GM23338 (cell line): ENCODE data around the gene CCDC187. TPM values are rescaled to one million over a fixed set of nuclear protein-coding genes. Genes with fewer than 3 reads are reported as not detected.

ENCODE experiments used
- ATAC-seq: fragments of 200-7000 bp; cut with Tn5 transposase; 3 replicates; pipeline ENCODE4 v1.9.1; 2020
- DNase-seq: peaks from one replicate; pipeline ENCODE4 v3.0.0-alpha.2; 2015; ENCODE audit warnings: low spot score
- H2AFZ ChIP-seq: fragments of 200-600 bp; sonication (generic); 2 replicates; pipeline ENCODE4 v1.8.0; 2016; ENCODE audit warnings: antibody characterized with exemption, mild to moderate bottlenecking, moderate library complexity
- H3F3A ChIP-seq: fragments of 200-600 bp; sonication (generic); replicated peaks from 2 replicates; pipeline ENCODE4 v1.8.0; 2017; ENCODE audit warnings: antibody characterized with exemption, mixed run types, low read depth
- H3K27ac ChIP-seq: fragments of 200-600 bp; sonication (generic); 2 replicates; pipeline ENCODE4 v1.6.1; 2016; ENCODE audit warnings: low read depth
- H3K27me3 ChIP-seq: fragments of 200-600 bp; sonication (generic); 2 replicates; pipeline ENCODE4 v1.8.0; 2016; ENCODE audit warnings: mild to moderate bottlenecking, mixed run types, moderate library complexity; ENCODE audit not compliant: insufficient read depth
- H3K36me3 ChIP-seq: fragments of 200-600 bp; sonication (generic); 2 replicates; pipeline ENCODE4 v1.8.0; 2016; ENCODE audit warnings: mild to moderate bottlenecking; ENCODE audit not compliant: insufficient read depth
- H3K4me1 ChIP-seq: fragments of 200-600 bp; sonication (generic); 2 replicates; pipeline ENCODE4 v1.8.0; 2016; ENCODE audit warnings: mild to moderate bottlenecking, moderate library complexity; ENCODE audit not compliant: insufficient read depth
- H3K4me2 ChIP-seq: fragments of 200-600 bp; sonication (generic); 2 replicates; pipeline ENCODE4 v1.7.1; 2017; ENCODE audit warnings: mixed run types
- H3K4me3 ChIP-seq: fragments of 200-600 bp; sonication (generic); 2 replicates; pipeline ENCODE4 v1.6.1; 2016; ENCODE audit warnings: mixed run types
- H3K79me2 ChIP-seq: fragments of 200-600 bp; sonication (generic); replicated peaks from 2 replicates; pipeline ENCODE4 v1.8.0; 2017; ENCODE audit warnings: mild to moderate bottlenecking; ENCODE audit not compliant: insufficient read depth
- H3K9me2 ChIP-seq: fragments of 200-600 bp; sonication (generic); 2 replicates; pipeline ENCODE4 v1.8.0; 2017; ENCODE audit not compliant: insufficient read depth
- H4K20me1 ChIP-seq: fragments of 200-600 bp; sonication (generic); replicated peaks from 2 replicates; pipeline ENCODE4 v1.8.0; 2017; ENCODE audit warnings: mild to moderate bottlenecking; ENCODE audit not compliant: insufficient read depth
- H3K27ac Mint-ChIP-seq: 2 replicates; pipeline ENCODE4 v1.8.0; 2020; ENCODE audit warnings: inconsistent platforms, mild to moderate bottlenecking, moderate library complexity, mixed read lengths
- H3K27me3 Mint-ChIP-seq: 3 replicates; pipeline ENCODE4 v1.8.0; 2022; ENCODE audit warnings: low read depth, mild to moderate bottlenecking, moderate library complexity, mixed read lengths, inconsistent platforms; ENCODE audit not compliant: insufficient read depth, poor library complexity
- H3K36me3 Mint-ChIP-seq: 3 replicates; pipeline ENCODE4 v1.8.0; 2021; ENCODE audit warnings: low read depth, mild to moderate bottlenecking, inconsistent platforms, moderate library complexity, mixed read lengths
- H3K4me1 Mint-ChIP-seq: 3 replicates; pipeline ENCODE4 v1.8.0; 2020; ENCODE audit warnings: mild to moderate bottlenecking, inconsistent platforms, mixed read lengths
- H3K4me3 Mint-ChIP-seq: 3 replicates; pipeline ENCODE4 v1.8.0; 2021; ENCODE audit warnings: moderate library complexity, mild to moderate bottlenecking, inconsistent platforms, mixed read lengths
- H3K9me3 Mint-ChIP-seq: 3 replicates; pipeline ENCODE4 v1.8.0; 2020; ENCODE audit warnings: moderate library complexity, mild to moderate bottlenecking, inconsistent platforms, mixed read lengths
- CREB1 ChIP-seq: fragments of 250-450 bp; sonication (Bioruptor Pico); IDR thresholded peaks from 2 replicates; pipeline ENCODE4 v1.5.0; 2020; ENCODE audit warnings: low read depth, mild to moderate bottlenecking, moderate library complexity
- EZH2 ChIP-seq: fragments of 200-600 bp; sonication (generic); IDR thresholded peaks from one replicate; pipeline ENCODE4 v1.8.0; 2017; ENCODE audit warnings: antibody characterized with exemption, mild to moderate bottlenecking, low read depth; ENCODE audit not compliant: unreplicated experiment
- EZH2phosphoT487 ChIP-seq: fragments of 200-600 bp; sonication (generic); IDR thresholded peaks from one replicate; pipeline ENCODE4 v1.8.1; 2018; ENCODE audit warnings: antibody characterized with exemption; ENCODE audit not compliant: unreplicated experiment
- JUNB ChIP-seq: IDR thresholded peaks from one replicate; pipeline ENCODE4 v1.6.1; 2016; ENCODE audit warnings: antibody characterized with exemption; ENCODE audit not compliant: unreplicated experiment
- NANOG ChIP-seq: IDR thresholded peaks from 2 replicates; pipeline ENCODE4 v1.6.1; 2016; ENCODE audit warnings: antibody characterized with exemption, borderline replicate concordance
- REST ChIP-seq: IDR thresholded peaks from one replicate; pipeline ENCODE4 v1.6.1; 2018; ENCODE audit warnings: antibody characterized with exemption; ENCODE audit not compliant: unreplicated experiment
- STAT1 ChIP-seq: IDR thresholded peaks from one replicate; pipeline ENCODE4 v1.6.1; 2016; ENCODE audit warnings: antibody characterized with exemption; ENCODE audit not compliant: unreplicated experiment
- ZNF114 ChIP-seq: fragments of 250-450 bp; sonication (Bioruptor Pico); IDR thresholded peaks from 2 replicates; pipeline ENCODE4 v1.5.0; 2020; ENCODE audit warnings: mild to moderate bottlenecking, moderate library complexity
- ZNF331 ChIP-seq: fragments of 250-450 bp; sonication (Bioruptor Pico); IDR thresholded peaks from 2 replicates; pipeline ENCODE4 v1.5.0; 2020; ENCODE audit warnings: low read depth, mild to moderate bottlenecking, moderate library complexity
- ZNF462 ChIP-seq: fragments of 250-450 bp; sonication (Bioruptor Pico); IDR thresholded peaks from 2 replicates; pipeline ENCODE4 v1.5.0; 2020; ENCODE audit warnings: mild to moderate bottlenecking, moderate library complexity
- polyA plus RNA-seq: library from polyadenylated mRNA; unstranded; fragments of >200 nt; fragmentation: Nextera tagmentation; extraction: Ambion mirVana; gene quantifications from 2 replicates; pipeline ENCODE4 v1.2.1, GENCODE V29; 2016
- total RNA-seq: library from RNA; depleted of rRNA; stranded (reverse); fragments of >200 nt; shearing (Covaris generic); gene quantifications from 2 replicates; pipeline ENCODE4 v1.2.3, GENCODE V29; 2014
- TF ChIP-seq, protein P1 (sequence below): IDR thresholded peaks from 2 replicates; pipeline ENCODE4 v1.6.1; 2016; ENCODE audit warnings: antibody characterized with exemption

The CCDC187 gene
- total and polyA plus RNA-seq, 2 experiments from 2014 or later: 0.14 TPM; not detected in 1

GRCh38 chr9:136300016-136300545, 3.8 kb downstream of the CCDC187 start (continued):
- TF ChIP-seq, protein P1, sequence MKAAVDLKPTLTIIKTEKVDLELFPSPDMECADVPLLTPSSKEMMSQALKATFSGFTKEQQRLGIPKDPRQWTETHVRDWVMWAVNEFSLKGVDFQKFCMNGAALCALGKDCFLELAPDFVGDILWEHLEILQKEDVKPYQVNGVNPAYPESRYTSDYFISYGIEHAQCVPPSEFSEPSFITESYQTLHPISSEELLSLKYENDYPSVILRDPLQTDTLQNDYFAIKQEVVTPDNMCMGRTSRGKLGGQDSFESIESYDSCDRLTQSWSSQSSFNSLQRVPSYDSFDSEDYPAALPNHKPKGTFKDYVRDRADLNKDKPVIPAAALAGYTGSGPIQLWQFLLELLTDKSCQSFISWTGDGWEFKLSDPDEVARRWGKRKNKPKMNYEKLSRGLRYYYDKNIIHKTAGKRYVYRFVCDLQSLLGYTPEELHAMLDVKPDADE: no peak
- TF ChIP-seq ZNF331: no peak

- H3K9me2 ChIP-seq: no peaks in the 10 kb centered on the region
- Mint-ChIP-seq H3K36me3 (no peaks in the 10 kb centered on the region), H3K27ac (no peak overlapping the region), H3K27me3 (peaks cover 3% of the 10 kb centered on the region), H3K9me3 (no peaks in the 10 kb centered on the region), H3K4me3 (no peak overlapping the region), H3K4me1 (peaks cover 5% of the 10 kb centered on the region; the same call in 2 of the 3 replicates)
- no peaks in the 10 kb centered on the region for H3F3A ChIP-seq
- H3K27me3 ChIP-seq: no peaks in the 10 kb centered on the region
- no peak overlapping the region for H2AFZ ChIP-seq
- DNase-seq (no peak), ATAC-seq (no peak)
- no peaks in the 10 kb centered on the region for H3K4me1 ChIP-seq
- H3K4me2 ChIP-seq: no peak overlapping the region
- no peak overlapping the region for H3K27ac ChIP-seq
- H3K79me2 ChIP-seq: no peaks in the 10 kb centered on the region
- H3K4me3 ChIP-seq: no peak overlapping the region
- no peaks in the 10 kb centered on the region for H4K20me1 ChIP-seq
- H3K36me3 ChIP-seq: no peaks in the 10 kb centered on the region
- TF ChIP-seq, protein P1: no peak
- no peak for TF ChIP-seq EZH2
- TF ChIP-seq JUNB: no peak
- no peak for TF ChIP-seq NANOG
- TF ChIP-seq CREB1: no peak
- TF ChIP-seq REST: no peak
- TF ChIP-seq EZH2phosphoT487: no peak
- no peak for TF ChIP-seq ZNF331
- TF ChIP-seq ZNF462: no peak
- TF ChIP-seq ZNF114: no peak
- no peak for TF ChIP-seq STAT1
These were observed 4.4 kb downstream of the CCDC187 start for GRCh38 chr9:136299541-136299940.
